Measurements from ENCODE around the gene CTSW.

CTSW gene

GRCh38 chr11:65898656-65899355 is 19.2 kb downstream of the CTSW start:
- Mint-ChIP-seq H3K9me3 (no peaks in the 10 kb centered on the region), H3K36me3 (ENCODE audit: insufficient read depth) (peaks cover 9% of the 10 kb centered on the region), H3K27ac (ENCODE audit: low read depth) (peak overlapping the region; percentile 74), H3K4me1 (peaks cover 24% of the 10 kb centered on the region), H3K27me3 (no peaks in the 10 kb centered on the region), H3K4me3 (peak overlapping the region; percentile 63)
- no peak for ATAC-seq (replicated peaks; ENCODE audit: extremely low read depth, poor library complexity, severe bottlenecking)
- no peak for DNase-seq (ENCODE audit: low spot score in 2 of 2)

- ATAC-seq (replicated peaks; ENCODE audit: extremely low read depth, poor library complexity, severe bottlenecking) (no peak), DNase-seq (ENCODE audit: low spot score in 2 of 2) (no peak)
- Mint-ChIP-seq H3K27ac (ENCODE audit: low read depth) (no peak overlapping the region), H3K4me1 (peaks cover 18% of the 10 kb centered on the region), H3K9me3 (no peaks in the 10 kb centered on the region), H3K4me3 (peak overlapping the region; percentile 61), H3K27me3 (no peaks in the 10 kb centered on the region), H3K36me3 (ENCODE audit: insufficient read depth) (peaks cover 9% of the 10 kb centered on the region)
Observed at GRCh38 chr11:65899356-65900124, 19.9 kb downstream of the CTSW start.

- peaks cover 9% of the 10 kb centered on the region for H3K36me3 Mint-ChIP-seq (ENCODE audit: insufficient read depth)
- ATAC-seq (replicated peaks; ENCODE audit: extremely low read depth, poor library complexity, severe bottlenecking) (peak; percentile 93), DNase-seq (ENCODE audit: low spot score in 2 of 2) (peak; percentile 83 to 85)
- peaks cover 16% of the 10 kb centered on the region for H3K4me1 Mint-ChIP-seq
- no peaks in the 10 kb centered on the region for H3K9me3 Mint-ChIP-seq
- H3K27ac Mint-ChIP-seq (ENCODE audit: low read depth) = no peak within 1 kb of the TSS
- no peaks in the 10 kb centered on the region for H3K27me3 Mint-ChIP-seq
- peak within 1 kb of the TSS; percentile 61 for H3K4me3 Mint-ChIP-seq
Observed at GRCh38 chr11:65900125-65900898, 20.7 kb downstream of the CTSW start, which contains the start of gene FOSL1. Gene FOSL1 (minus strand): TSS chr11:65900388. CDS start chr11:65900339, 49 bp downstream.

GRCh38 chr11:65900899-65901180 is 21.2 kb downstream of the CTSW start:
- DNase-seq (ENCODE audit: low spot score in 2 of 2) (no peak), ATAC-seq (replicated peaks; ENCODE audit: extremely low read depth, poor library complexity, severe bottlenecking) (no peak)
- no peak overlapping the region for H3K27ac Mint-ChIP-seq (ENCODE audit: low read depth)
- no peaks in the 10 kb centered on the region for H3K27me3 Mint-ChIP-seq
- peaks cover 11% of the 10 kb centered on the region for H3K4me1 Mint-ChIP-seq
- H3K9me3 Mint-ChIP-seq = no peaks in the 10 kb centered on the region
- peaks cover 9% of the 10 kb centered on the region for H3K36me3 Mint-ChIP-seq (ENCODE audit: insufficient read depth)
- H3K4me3 Mint-ChIP-seq = peak overlapping the region; percentile 61

- ATAC-seq (replicated peaks; ENCODE audit: extremely low read depth, poor library complexity, severe bottlenecking) (no peak), DNase-seq (ENCODE audit: low spot score in 2 of 2) (no peak)
- Mint-ChIP-seq H3K27ac (ENCODE audit: low read depth) (no peak overlapping the region), H3K4me1 (peaks cover 10% of the 10 kb centered on the region), H3K36me3 (ENCODE audit: insufficient read depth) (peaks cover 9% of the 10 kb centered on the region), H3K27me3 (no peaks in the 10 kb centered on the region), H3K4me3 (no peak overlapping the region), H3K9me3 (no peaks in the 10 kb centered on the region)
Observed at GRCh38 chr11:65903068-65903481, 23.4 kb downstream of the CTSW start.

- H3K4me3 Mint-ChIP-seq = no peak overlapping the region
- no peak overlapping the region for H3K27ac Mint-ChIP-seq (ENCODE audit: low read depth)
- H3K36me3 Mint-ChIP-seq (ENCODE audit: insufficient read depth) = peaks cover 9% of the 10 kb centered on the region
- no peak for DNase-seq (ENCODE audit: low spot score in 2 of 2)
- peaks cover 8% of the 10 kb centered on the region for H3K4me1 Mint-ChIP-seq
- ATAC-seq (replicated peaks; ENCODE audit: extremely low read depth, poor library complexity, severe bottlenecking) = no peak
- H3K27me3 Mint-ChIP-seq = no peaks in the 10 kb centered on the region
- no peaks in the 10 kb centered on the region for H3K9me3 Mint-ChIP-seq
Observed at GRCh38 chr11:65903715-65904114, 24.1 kb downstream of the CTSW start.

- Mint-ChIP-seq H3K27me3 (peaks cover 4% of the 10 kb centered on the region), H3K27ac (ENCODE audit: low read depth) (no peak overlapping the region), H3K4me3 (no peak overlapping the region), H3K4me1 (peaks cover 6% of the 10 kb centered on the region), H3K9me3 (no peaks in the 10 kb centered on the region), H3K36me3 (ENCODE audit: insufficient read depth) (peaks cover 6% of the 10 kb centered on the region)
- no peak for ATAC-seq (replicated peaks; ENCODE audit: extremely low read depth, poor library complexity, severe bottlenecking)
- no peak for DNase-seq (ENCODE audit: low spot score in 2 of 2)
Observed at GRCh38 chr11:65906602-65907001, 27.0 kb downstream of the CTSW start.

- H3K27me3 Mint-ChIP-seq = peaks cover 8% of the 10 kb centered on the region
Observed at GRCh38 chr11:65907878-65908277, 28.2 kb downstream of the CTSW start.

GRCh38 chr11:65911682-65912568 is 32.3 kb downstream of the CTSW start:
- H3K4me1 Mint-ChIP-seq = peaks cover 21% of the 10 kb centered on the region
- peaks cover 3% of the 10 kb centered on the region for H3K36me3 Mint-ChIP-seq (ENCODE audit: insufficient read depth)
- ATAC-seq (replicated peaks; ENCODE audit: extremely low read depth, poor library complexity, severe bottlenecking) = no peak
- no peak overlapping the region for H3K4me3 Mint-ChIP-seq
- DNase-seq (ENCODE audit: low spot score in 2 of 2) = no peak
- H3K27ac Mint-ChIP-seq (ENCODE audit: low read depth) = peak overlapping the region; percentile 35
- no peaks in the 10 kb centered on the region for H3K9me3 Mint-ChIP-seq
- peaks cover 8% of the 10 kb centered on the region for H3K27me3 Mint-ChIP-seq

More at GRCh38 chr11:65907878-65908277, 28.2 kb downstream of the CTSW start:
- ATAC-seq (replicated peaks; ENCODE audit: extremely low read depth, poor library complexity, severe bottlenecking) = no peak
- H3K9me3 Mint-ChIP-seq = no peaks in the 10 kb centered on the region
- H3K4me1 Mint-ChIP-seq = no peaks in the 10 kb centered on the region
- no peaks in the 10 kb centered on the region for H3K36me3 Mint-ChIP-seq (ENCODE audit: insufficient read depth)
- H3K27ac Mint-ChIP-seq (ENCODE audit: low read depth) = no peak overlapping the region
- DNase-seq (ENCODE audit: low spot score in 2 of 2) = no peak
- no peak overlapping the region for H3K4me3 Mint-ChIP-seq

GRCh38 chr11:65912845-65913244 is 33.2 kb downstream of the CTSW start:
- ATAC-seq (replicated peaks; ENCODE audit: extremely low read depth, poor library complexity, severe bottlenecking) = no peak
- Mint-ChIP-seq H3K36me3 (ENCODE audit: insufficient read depth) (peaks cover 3% of the 10 kb centered on the region), H3K27ac (ENCODE audit: low read depth) (no peak overlapping the region), H3K4me3 (no peak overlapping the region), H3K9me3 (no peaks in the 10 kb centered on the region), H3K4me1 (peaks cover 25% of the 10 kb centered on the region), H3K27me3 (peaks cover 8% of the 10 kb centered on the region)
- DNase-seq (ENCODE audit: low spot score in 2 of 2) = no peak

GRCh38 chr11:65915101-65915820 is 35.6 kb downstream of the CTSW start:
- Mint-ChIP-seq H3K9me3 (no peaks in the 10 kb centered on the region), H3K27ac (ENCODE audit: low read depth) (peak overlapping the region; percentile 67), H3K4me1 (peaks cover 31% of the 10 kb centered on the region), H3K36me3 (ENCODE audit: insufficient read depth) (peaks cover 12% of the 10 kb centered on the region), H3K4me3 (peak overlapping the region; percentile 40), H3K27me3 (peaks cover 8% of the 10 kb centered on the region)
- no peak for DNase-seq (ENCODE audit: low spot score in 2 of 2)
- ATAC-seq (replicated peaks; ENCODE audit: extremely low read depth, poor library complexity, severe bottlenecking) = no peak
